ENCODE results near the gene ZNF398.

Gene ZNF398

DNA sequence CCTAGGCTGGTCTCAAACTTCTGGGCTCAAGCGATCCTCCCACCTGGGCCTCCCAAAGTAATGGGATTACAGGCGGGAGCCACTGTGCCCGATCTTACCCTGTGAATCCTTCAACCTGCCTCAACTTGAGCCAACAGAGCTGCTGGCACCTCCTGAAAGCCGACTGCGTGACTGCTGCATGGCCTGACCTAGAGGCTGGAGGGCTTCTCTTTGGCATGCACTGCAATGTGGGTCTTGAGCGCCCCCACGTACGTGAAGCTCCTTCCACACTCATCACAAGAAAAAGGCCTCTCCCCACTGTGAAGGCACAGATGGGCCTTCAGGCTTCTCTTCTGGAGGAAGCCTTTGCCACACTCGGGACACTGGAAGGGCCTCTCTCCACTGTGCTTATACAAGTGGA lies 43.8 kb upstream of the ZNF398 start:
- no peak for TF ChIP-seq ZNF48 (tag by site-specific recombination; IDR thresholded peaks at IDR 0.05)
- no peak for TF ChIP-seq ZNF664 (tag by site-specific recombination; IDR thresholded peaks at IDR 0.05)
- no peak for TF ChIP-seq IKZF3 (tag by site-specific recombination; IDR thresholded peaks at IDR 0.05)
- TF ChIP-seq ZNF24 (tag by site-specific recombination; IDR thresholded peaks at IDR 0.05), result no peak
- TF ChIP-seq ZNF16 (tag by site-specific recombination; IDR thresholded peaks at IDR 0.05; ENCODE audit: low read depth), result no peak
- TF ChIP-seq ZNF221 (tag by site-specific recombination; IDR thresholded peaks at IDR 0.05; ENCODE audit: borderline replicate concordance), result no peak
- TF ChIP-seq ZNF571 (tag by site-specific recombination; IDR thresholded peaks at IDR 0.05), result no peak
- TF ChIP-seq, protein P1, sequence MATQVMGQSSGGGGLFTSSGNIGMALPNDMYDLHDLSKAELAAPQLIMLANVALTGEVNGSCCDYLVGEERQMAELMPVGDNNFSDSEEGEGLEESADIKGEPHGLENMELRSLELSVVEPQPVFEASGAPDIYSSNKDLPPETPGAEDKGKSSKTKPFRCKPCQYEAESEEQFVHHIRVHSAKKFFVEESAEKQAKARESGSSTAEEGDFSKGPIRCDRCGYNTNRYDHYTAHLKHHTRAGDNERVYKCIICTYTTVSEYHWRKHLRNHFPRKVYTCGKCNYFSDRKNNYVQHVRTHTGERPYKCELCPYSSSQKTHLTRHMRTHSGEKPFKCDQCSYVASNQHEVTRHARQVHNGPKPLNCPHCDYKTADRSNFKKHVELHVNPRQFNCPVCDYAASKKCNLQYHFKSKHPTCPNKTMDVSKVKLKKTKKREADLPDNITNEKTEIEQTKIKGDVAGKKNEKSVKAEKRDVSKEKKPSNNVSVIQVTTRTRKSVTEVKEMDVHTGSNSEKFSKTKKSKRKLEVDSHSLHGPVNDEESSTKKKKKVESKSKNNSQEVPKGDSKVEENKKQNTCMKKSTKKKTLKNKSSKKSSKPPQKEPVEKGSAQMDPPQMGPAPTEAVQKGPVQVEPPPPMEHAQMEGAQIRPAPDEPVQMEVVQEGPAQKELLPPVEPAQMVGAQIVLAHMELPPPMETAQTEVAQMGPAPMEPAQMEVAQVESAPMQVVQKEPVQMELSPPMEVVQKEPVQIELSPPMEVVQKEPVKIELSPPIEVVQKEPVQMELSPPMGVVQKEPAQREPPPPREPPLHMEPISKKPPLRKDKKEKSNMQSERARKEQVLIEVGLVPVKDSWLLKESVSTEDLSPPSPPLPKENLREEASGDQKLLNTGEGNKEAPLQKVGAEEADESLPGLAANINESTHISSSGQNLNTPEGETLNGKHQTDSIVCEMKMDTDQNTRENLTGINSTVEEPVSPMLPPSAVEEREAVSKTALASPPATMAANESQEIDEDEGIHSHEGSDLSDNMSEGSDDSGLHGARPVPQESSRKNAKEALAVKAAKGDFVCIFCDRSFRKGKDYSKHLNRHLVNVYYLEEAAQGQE (tag by site-specific recombination; IDR thresholded peaks at IDR 0.05), result no peak
- no peak for TF ChIP-seq ZBTB8A (tag by site-specific recombination; IDR thresholded peaks at IDR 0.05)
- no peak for TF ChIP-seq ZSCAN30 (tag by site-specific recombination; IDR thresholded peaks at IDR 0.05)
- no peak for TF ChIP-seq MZF1 (tag by site-specific recombination; IDR thresholded peaks at IDR 0.05; ENCODE audit: borderline replicate concordance)
- no peak for TF ChIP-seq ZNF555 (tag by site-specific recombination; conservative IDR thresholded peaks at IDR 0.05)
- TF ChIP-seq HOXC10 (CRISPR knock-in tag; IDR thresholded peaks at IDR 0.05), result no peak
- TF ChIP-seq, protein P2, sequence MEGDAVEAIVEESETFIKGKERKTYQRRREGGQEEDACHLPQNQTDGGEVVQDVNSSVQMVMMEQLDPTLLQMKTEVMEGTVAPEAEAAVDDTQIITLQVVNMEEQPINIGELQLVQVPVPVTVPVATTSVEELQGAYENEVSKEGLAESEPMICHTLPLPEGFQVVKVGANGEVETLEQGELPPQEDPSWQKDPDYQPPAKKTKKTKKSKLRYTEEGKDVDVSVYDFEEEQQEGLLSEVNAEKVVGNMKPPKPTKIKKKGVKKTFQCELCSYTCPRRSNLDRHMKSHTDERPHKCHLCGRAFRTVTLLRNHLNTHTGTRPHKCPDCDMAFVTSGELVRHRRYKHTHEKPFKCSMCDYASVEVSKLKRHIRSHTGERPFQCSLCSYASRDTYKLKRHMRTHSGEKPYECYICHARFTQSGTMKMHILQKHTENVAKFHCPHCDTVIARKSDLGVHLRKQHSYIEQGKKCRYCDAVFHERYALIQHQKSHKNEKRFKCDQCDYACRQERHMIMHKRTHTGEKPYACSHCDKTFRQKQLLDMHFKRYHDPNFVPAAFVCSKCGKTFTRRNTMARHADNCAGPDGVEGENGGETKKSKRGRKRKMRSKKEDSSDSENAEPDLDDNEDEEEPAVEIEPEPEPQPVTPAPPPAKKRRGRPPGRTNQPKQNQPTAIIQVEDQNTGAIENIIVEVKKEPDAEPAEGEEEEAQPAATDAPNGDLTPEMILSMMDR (tag by site-specific recombination; IDR thresholded peaks at IDR 0.05), result no peak
- no peak for TF ChIP-seq ZNF776 (tag by site-specific recombination; IDR thresholded peaks at IDR 0.05; ENCODE audit: borderline replicate concordance)
- TF ChIP-seq KLF8 (tag by site-specific recombination; IDR thresholded peaks at IDR 0.05), result no peak
- TF ChIP-seq, protein P3, sequence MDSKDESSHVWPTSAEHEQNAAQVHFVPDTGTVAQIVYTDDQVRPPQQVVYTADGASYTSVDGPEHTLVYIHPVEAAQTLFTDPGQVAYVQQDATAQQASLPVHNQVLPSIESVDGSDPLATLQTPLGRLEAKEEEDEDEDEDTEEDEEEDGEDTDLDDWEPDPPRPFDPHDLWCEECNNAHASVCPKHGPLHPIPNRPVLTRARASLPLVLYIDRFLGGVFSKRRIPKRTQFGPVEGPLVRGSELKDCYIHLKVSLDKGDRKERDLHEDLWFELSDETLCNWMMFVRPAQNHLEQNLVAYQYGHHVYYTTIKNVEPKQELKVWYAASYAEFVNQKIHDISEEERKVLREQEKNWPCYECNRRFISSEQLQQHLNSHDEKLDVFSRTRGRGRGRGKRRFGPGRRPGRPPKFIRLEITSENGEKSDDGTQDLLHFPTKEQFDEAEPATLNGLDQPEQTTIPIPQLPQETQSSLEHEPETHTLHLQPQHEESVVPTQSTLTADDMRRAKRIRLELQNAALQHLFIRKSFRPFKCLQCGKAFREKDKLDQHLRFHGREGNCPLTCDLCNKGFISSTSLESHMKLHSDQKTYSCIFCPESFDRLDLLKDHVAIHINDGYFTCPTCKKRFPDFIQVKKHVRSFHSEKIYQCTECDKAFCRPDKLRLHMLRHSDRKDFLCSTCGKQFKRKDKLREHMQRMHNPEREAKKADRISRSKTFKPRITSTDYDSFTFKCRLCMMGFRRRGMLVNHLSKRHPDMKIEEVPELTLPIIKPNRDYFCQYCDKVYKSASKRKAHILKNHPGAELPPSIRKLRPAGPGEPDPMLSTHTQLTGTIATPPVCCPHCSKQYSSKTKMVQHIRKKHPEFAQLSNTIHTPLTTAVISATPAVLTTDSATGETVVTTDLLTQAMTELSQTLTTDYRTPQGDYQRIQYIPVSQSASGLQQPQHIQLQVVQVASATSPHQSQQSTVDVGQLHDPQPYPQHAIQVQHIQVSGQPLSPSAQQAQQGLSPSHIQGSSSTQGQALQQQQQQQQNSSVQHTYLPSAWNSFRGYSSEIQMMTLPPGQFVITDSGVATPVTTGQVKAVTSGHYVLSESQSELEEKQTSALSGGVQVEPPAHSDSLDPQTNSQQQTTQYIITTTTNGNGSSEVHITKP (tag by site-specific recombination; IDR thresholded peaks at IDR 0.05), result no peak
- TF ChIP-seq ZNF202 (tag by site-specific recombination; IDR thresholded peaks at IDR 0.05; ENCODE audit: borderline replicate concordance), result no peak
- no peaks in the 10 kb centered on the region for H3K4me1 ChIP-seq (ENCODE audit: control insufficient read depth, insufficient read depth, low read length)
- POLR2A ChIA-PET, result no interaction called here
- peaks cover 0 to 5% of the 10 kb centered on the region in 2 experiments; a peak in 1 of 3 replicates for H3K36me3 ChIP-seq (ENCODE audit: control insufficient read depth in 2 of 2, insufficient read depth in 1 of 2, low read length in 2 of 2)
- no peak overlapping the region for H3K27ac ChIP-seq (ENCODE audit: extremely low read depth, low read depth, low read length)
- H3K4me3 ChIP-seq (ENCODE audit: low read depth, low read length), result no peak overlapping the region
- CTCF ChIA-PET, result interaction anchor here (0.6 to 1.8 kb wide), 2 partner anchors 23 to 98 kb away, joined by 3 to 9 read pairs; partner anchors contain the start of gene ZNF425
- no peaks in the 10 kb centered on the region for H3K9me3 ChIP-seq (ENCODE audit: control insufficient read depth, insufficient read depth, low read depth, low read length)

Data from HEK293 (cell line).